Stimulated activated CD8-positive, alpha-beta memory T cell treated with anti-CD3 and anti-CD28 coated beads, Interleukin-4, amount 100 ng/mL, for 1 hour (primary cell): ENCODE measurements around the gene SBSN.
"Not testable (repeated sequence)": the region's sequence is repeated elsewhere in the genome, so short reads cannot be mapped to it uniquely, and the experiment has no call there.

Experiments used
- DNase-seq, 2 donors: peaks; one replicate each; pipeline ENCODE4 v3.0.0-alpha.2; 2020; ENCODE audit warnings: low read depth in 2 of 2, low spot score in 1 of 2

The SBSN gene

DNA sequence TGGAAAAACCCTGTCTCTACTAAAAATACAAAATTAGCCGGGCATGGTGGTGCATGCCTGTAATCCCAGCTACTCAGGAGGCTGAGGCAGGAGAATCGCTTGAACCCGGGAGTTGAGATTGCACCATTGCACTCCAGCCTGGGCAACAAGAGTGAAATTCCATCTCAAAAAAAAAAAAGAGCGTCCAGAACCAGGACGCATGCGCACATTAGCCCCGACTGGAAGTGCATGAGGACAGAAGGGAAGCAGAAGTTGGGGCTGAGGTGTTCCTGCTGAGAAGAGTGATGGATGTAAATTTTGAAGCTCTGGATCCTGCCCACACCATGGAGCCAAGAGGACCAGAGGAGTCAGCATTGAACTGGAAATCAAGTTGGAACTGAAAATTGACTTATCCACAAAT lies 53.5 kb downstream of the SBSN start:
- not testable (repeated sequence) for DNase-seq

DNA sequence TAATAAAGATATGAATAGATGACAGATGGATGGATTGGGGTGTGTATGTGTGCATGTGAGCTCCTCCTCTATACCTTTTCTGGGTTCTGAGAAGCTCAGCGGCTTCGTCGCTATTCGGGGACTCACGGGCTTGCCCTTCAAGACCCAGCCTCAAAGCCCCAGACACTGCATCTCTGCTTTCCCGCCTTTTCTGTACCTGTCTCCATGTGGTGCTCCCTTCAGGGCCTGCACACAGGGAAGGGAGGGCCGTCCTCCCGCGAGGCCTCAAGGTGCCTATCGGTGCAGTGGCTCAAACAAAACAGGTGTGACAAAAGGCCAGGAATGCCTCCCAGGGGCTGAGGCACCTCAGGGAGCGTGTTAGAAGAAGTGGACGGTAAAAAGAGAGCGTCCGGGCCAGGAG lies 54.0 kb downstream of the SBSN start:
- no peak for DNase-seq
